Measurements from ENCODE around the gene TRIM28. TPM values are rescaled to one million over a fixed set of nuclear protein-coding genes. Genes with fewer than 3 reads are reported as not detected.

Gene TRIM28
- total and polyA plus RNA-seq, 9 of the 15 experiments (the other 6 are each of a cell fraction or from before 2014, with no cell fraction given) = 12.1 to 797 (median 490) TPM

- TF ChIP-seq PATZ1 (CRISPR knock-in tag; IDR thresholded peaks at IDR 0.05; ENCODE audit: borderline replicate concordance) (no peak), ZNF175 (CRISPR knock-in tag; IDR thresholded peaks at IDR 0.05; ENCODE audit: low read depth) (no peak), MCM5 (IDR thresholded peaks at IDR 0.05; ENCODE audit: low read depth) (no peak), ZKSCAN3 (CRISPR knock-in tag; IDR thresholded peaks at IDR 0.05) (no peak), HES1 (IDR thresholded peaks at IDR 0.05; ENCODE audit: low read depth) (no peak), SMARCB1 (IDR thresholded peaks at IDR 0.05; ENCODE audit: insufficient read length, low read depth) (no peak), CAMTA2 (CRISPR knock-in tag; conservative IDR thresholded peaks at IDR 0.05) (no peak), ZNF592 (IDR thresholded peaks at IDR 0.05) (no peak; the same call in none of the 2 replicates), PRMT5 (CRISPR knock-in tag; IDR thresholded peaks at IDR 0.05) (no peak), CC2D1A (IDR thresholded peaks at IDR 0.05) (peak; percentile 23; the same call in 1 of the 2 replicates), CLOCK (CRISPR knock-in tag; IDR thresholded peaks at IDR 0.05; ENCODE audit: borderline replicate concordance) (no peak), L3MBTL2 (IDR thresholded peaks at IDR 0.05) (peak; percentile 86)
Measured at GRCh38 chr19:58575183-58576041, 31.5 kb downstream of the TRIM28 start (continued).

Measured in K562 (cell line).